Transverse colon (tissue), 3 donors: ENCODE results near the gene BMAL2.

Source experiments
- POLR2A ChIP-seq: fragments of 450-650 bp; IDR thresholded peaks from one replicate; pipeline ENCODE4 v1.6.1; 2016; ENCODE audit warnings: antibody characterized with exemption, mild to moderate bottlenecking, moderate library complexity
- TF ChIP-seq, protein P1 (sequence below), 5 experiments: fragments of 200-600 bp in 3 of 5; fragments of 450-650 bp in 2 of 5; sonication (generic) in 3 of 5; IDR thresholded peaks; 1 replicate in 2 of 5; 2 replicates in 3 of 5; pipeline ENCODE4 v1.5.1; 2016 to 2017; ENCODE audit warnings: antibody characterized with exemption in 5 of 5, inconsistent platforms in 3 of 5, mild to moderate bottlenecking in 2 of 5, moderate library complexity in 1 of 5

DNA sequence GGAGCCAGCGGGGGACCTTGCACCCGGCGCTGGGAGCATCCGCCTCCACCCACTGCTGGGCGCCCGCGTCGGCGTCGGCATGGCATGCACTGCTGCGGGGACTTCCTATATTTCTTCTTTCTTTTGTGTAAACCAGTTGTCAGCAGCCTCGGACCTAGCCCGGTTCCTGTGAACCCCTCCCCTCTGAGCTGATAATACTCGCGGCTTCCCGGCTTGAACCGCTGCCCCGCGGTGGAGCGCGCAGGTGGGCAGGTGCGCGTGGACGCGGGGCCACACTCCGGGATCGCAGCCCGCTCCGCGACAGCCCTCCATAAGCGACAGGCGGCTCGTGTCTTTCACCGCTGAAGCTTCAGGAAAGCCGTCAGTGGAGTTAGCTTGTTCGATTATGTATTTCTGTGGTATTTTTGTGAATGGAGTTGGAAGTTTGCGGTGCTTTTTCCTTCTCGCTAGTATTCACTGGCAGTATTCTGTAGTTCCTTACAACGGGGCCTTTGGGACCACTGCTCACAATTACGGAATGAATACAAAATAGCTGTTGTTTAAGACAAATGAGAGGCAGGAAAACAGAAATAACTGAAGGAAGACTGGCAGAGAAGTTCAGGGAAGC is 870 bp downstream of the BMAL2 start:
- TF ChIP-seq POLR2A: no peak
- TF ChIP-seq, protein P1, sequence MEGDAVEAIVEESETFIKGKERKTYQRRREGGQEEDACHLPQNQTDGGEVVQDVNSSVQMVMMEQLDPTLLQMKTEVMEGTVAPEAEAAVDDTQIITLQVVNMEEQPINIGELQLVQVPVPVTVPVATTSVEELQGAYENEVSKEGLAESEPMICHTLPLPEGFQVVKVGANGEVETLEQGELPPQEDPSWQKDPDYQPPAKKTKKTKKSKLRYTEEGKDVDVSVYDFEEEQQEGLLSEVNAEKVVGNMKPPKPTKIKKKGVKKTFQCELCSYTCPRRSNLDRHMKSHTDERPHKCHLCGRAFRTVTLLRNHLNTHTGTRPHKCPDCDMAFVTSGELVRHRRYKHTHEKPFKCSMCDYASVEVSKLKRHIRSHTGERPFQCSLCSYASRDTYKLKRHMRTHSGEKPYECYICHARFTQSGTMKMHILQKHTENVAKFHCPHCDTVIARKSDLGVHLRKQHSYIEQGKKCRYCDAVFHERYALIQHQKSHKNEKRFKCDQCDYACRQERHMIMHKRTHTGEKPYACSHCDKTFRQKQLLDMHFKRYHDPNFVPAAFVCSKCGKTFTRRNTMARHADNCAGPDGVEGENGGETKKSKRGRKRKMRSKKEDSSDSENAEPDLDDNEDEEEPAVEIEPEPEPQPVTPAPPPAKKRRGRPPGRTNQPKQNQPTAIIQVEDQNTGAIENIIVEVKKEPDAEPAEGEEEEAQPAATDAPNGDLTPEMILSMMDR (IDR thresholded peaks at IDR 0.05): no peak
